VCaP (cell line): ENCODE data around the gene BICDL1.

Experiments
- H3K27ac ChIP-seq: fragments of 450-650 bp; 2 replicates; pipeline ENCODE4 v1.5.1; 2017
- CTCF ChIP-seq: fragments of 450-650 bp; conservative IDR thresholded peaks from 2 replicates; pipeline ENCODE4 v1.5.1; 2017; ENCODE audit warnings: mild to moderate bottlenecking, moderate library complexity

The BICDL1 gene

DNA sequence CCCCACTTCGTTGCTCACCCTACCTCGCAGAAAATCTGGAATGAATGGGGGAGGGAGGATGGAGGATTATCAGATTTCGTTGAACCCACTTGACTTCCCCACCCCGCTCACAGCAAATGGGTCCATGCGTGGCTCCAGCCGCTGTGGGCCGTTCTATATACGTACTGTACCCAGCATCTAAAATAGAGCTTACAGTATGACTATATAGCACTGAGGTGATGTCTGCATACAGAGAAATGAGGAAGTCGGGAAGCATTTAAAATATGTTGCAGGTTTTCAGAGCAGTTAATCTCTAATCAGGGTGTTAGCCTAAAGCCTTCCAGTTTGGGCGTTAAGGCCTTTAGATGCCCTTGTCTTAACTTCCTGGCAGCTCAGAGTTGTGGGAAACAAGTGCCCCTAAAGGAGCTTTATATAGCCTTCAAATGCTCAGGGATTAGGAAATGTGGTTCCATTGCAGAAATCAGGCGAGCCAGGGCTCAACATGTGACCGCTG lies 1.4 kb downstream of the BICDL1 start:
- no peak for TF ChIP-seq CTCF
- H3K27ac ChIP-seq, result peak overlapping the region; percentile 95

- peak overlapping the region; percentile 95 for H3K27ac ChIP-seq
These were observed 3.2 kb downstream of the BICDL1 start for GRCh38 chr12:119992129-119992705.

DNA sequence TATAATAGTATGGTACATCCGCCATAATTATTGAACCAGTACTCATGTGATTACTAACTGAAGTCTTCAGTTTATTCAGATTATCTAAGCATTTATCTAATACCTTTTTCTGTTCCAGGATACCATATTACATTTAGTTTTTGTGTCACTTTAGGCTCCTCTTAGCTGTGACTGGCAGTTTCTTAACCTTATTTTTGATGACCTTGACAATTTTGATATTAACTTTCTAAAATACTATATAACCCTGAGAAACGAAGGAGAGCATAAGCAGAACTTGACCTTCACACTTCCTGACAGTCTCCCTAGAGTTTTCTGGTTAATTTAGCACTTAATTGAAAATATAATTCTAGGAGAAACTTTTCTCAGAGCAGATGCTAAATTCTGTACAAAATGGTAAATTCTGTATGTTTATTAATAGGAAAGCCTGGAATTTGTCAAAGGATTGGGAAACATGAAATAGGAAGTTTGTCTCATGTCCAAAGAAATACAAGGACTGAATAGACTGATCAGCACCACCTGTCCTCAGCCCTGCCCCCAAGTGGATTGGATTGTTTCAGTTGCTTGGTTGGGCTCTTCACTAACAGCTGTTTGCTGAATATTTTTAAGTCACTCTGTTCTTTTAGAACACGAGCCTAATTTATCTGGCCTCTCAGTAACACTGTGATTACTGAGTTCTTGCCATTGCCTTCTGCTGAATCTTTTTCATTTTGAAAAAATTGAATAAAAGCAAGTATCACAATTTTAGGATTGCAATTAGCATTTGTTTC lies 6.0 kb downstream of the BICDL1 start:
- no peak for TF ChIP-seq CTCF
- H3K27ac ChIP-seq, result no peak overlapping the region; the same call in 1 of the 2 replicates

More at GRCh38 chr12:119992129-119992705, 3.2 kb downstream of the BICDL1 start:
- TF ChIP-seq CTCF, result no peak

DNA sequence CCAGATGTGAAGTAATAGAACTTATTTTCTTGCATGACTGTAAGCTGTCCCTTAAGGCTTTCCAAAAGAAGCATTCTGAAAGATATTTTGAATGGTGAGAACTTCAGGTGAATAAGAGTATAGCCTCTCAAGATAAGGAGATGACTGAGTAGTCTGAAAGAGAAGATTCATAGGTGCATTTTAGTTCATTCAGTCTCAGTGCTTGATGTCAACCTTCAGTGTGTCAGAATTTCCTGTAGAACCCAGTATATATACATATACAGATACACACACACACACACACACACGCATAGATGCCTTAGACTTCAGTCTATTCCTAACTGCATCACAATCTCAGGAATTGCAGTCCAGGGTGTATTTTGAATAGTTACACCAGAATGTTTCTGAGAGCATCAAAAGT lies 7.4 kb downstream of the BICDL1 start:
- TF ChIP-seq CTCF, result no peak
- H3K27ac ChIP-seq, result no peak overlapping the region

DNA sequence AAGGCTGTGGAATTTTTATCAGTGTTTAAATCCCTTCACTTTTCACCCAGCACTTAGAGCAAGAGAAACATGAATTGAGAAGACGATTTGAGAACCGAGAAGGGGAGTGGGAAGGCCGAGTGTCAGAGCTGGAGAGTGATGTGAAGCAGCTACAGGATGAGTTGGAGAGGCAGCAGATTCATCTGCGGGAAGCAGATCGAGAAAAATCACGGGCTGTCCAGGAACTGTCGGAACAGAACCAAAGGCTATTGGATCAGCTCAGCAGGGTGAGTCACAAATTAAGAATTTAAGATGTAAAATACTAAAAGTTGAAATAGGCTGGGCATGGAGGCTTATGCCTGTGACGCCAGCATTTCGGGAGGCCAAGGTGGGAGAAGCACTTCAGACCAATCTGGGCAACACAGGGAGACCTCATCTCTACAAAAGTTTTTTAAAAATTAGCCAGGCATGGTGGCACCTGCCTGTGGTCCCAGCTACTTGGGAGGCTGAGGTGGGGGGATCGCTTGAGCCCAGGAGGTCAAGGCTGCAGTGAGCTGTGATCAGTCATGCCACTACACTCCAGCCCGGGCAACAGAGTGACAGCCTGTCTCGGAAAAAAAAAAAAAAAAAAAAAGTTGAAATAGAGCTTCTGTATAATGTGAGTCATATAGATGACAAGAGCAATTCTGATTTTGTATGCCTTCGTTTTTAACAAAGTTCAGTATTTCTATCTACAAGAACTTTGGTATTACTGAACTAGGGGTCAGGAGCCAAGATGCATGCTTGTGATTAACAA lies 9.6 kb downstream of the BICDL1 start:
- H3K27ac ChIP-seq, result no peak overlapping the region
- TF ChIP-seq CTCF, result no peak

- H3K27ac ChIP-seq, result no peak overlapping the region
- TF ChIP-seq CTCF, result no peak
These were observed 11.5 kb downstream of the BICDL1 start for GRCh38 chr12:120000556-120000955.
